WERI-Rb-1 (cell line): ENCODE results near the gene GRK6.

ENCODE experiments used
- DNase-seq: peaks from one replicate; pipeline ENCODE4 v3.0.0-alpha.2; 2020
- H3K27ac ChIP-seq: fragments of 250-450 bp; sonication (Bioruptor Pico); 2 replicates; pipeline ENCODE4 v1.5.1; 2020; ENCODE audit warnings: mild to moderate bottlenecking, moderate library complexity
- H3K27me3 ChIP-seq: fragments of 250-450 bp; sonication (Bioruptor Pico); 2 replicates; pipeline ENCODE4 v1.5.1; 2021; ENCODE audit warnings: mild to moderate bottlenecking, low read depth, moderate library complexity; ENCODE audit not compliant: insufficient read depth, severe bottlenecking
- H3K36me3 ChIP-seq: fragments of 250-450 bp; sonication (Bioruptor Pico); 2 replicates; pipeline ENCODE4 v1.5.1; 2020; ENCODE audit warnings: mild to moderate bottlenecking, moderate library complexity
- H3K4me3 ChIP-seq: 2 replicates; pipeline ENCODE4 v1.5.1; 2011; ENCODE audit warnings: low read depth, mild to moderate bottlenecking, control low read depth, low read length
- H3K9me3 ChIP-seq: fragments of 250-450 bp; sonication (Bioruptor Pico); 2 replicates; pipeline ENCODE4 v1.5.1; 2021; ENCODE audit warnings: mild to moderate bottlenecking, moderate library complexity; ENCODE audit not compliant: severe bottlenecking
- CTCF ChIP-seq: IDR thresholded peaks from 2 replicates; pipeline ENCODE4 v1.5.1; 2011; ENCODE audit warnings: low read depth, mild to moderate bottlenecking, control low read depth, inconsistent platforms, low read length

Gene GRK6

GRCh38 chr5:177447611-177448243 is 21.3 kb downstream of the GRK6 start:
- H3K36me3 ChIP-seq = no peaks in the 10 kb centered on the region
- no peak for TF ChIP-seq CTCF
- no peaks in the 10 kb centered on the region for H3K27me3 ChIP-seq
- DNase-seq = no peak
- H3K4me3 ChIP-seq = peak overlapping the region; percentile 22
- H3K9me3 ChIP-seq = no peaks in the 10 kb centered on the region
- H3K27ac ChIP-seq = no peak overlapping the region

- TF ChIP-seq CTCF = no peak
- Histone ChIP-seq H3K27me3 (no peaks in the 10 kb centered on the region), H3K36me3 (no peaks in the 10 kb centered on the region), H3K9me3 (no peaks in the 10 kb centered on the region), H3K27ac (no peak overlapping the region), H3K4me3 (no peak overlapping the region)
- DNase-seq = no peak
Measured at GRCh38 chr5:177448244-177448950, 21.9 kb downstream of the GRK6 start.

- Histone ChIP-seq H3K36me3 (no peaks in the 10 kb centered on the region), H3K9me3 (no peaks in the 10 kb centered on the region), H3K4me3 (no peak overlapping the region), H3K27ac (no peak overlapping the region), H3K27me3 (no peaks in the 10 kb centered on the region)
- TF ChIP-seq CTCF = no peak
- no peak for DNase-seq
Measured at GRCh38 chr5:177449140-177450061, 22.9 kb downstream of the GRK6 start.

- no peak for DNase-seq
- TF ChIP-seq CTCF = no peak
Measured at GRCh38 chr5:177450667-177451424, 24.4 kb downstream of the GRK6 start.

More at GRCh38 chr5:177450667-177451424, 24.4 kb downstream of the GRK6 start:
- H3K4me3 ChIP-seq = no peak overlapping the region
- H3K27me3 ChIP-seq = no peaks in the 10 kb centered on the region
- H3K27ac ChIP-seq = no peak overlapping the region
- no peaks in the 10 kb centered on the region for H3K9me3 ChIP-seq
- no peaks in the 10 kb centered on the region for H3K36me3 ChIP-seq
